ENCODE data around the gene KCNH8.

- TF ChIP-seq CTCF (IDR thresholded peaks at IDR 0.05) (no peak), EP300 (IDR thresholded peaks at IDR 0.05; ENCODE audit: low read depth) (no peak)
These were observed 11.8 kb downstream of the KCNH8 start for GRCh38 chr3:19159966-19160635.
